HCT116 (cell line): ENCODE measurements around the gene SRD5A3. TPM values are rescaled to one million over a fixed set of nuclear protein-coding genes. Genes with fewer than 3 reads are reported as not detected.

Experiments used
- ATAC-seq: fragments of 200-7000 bp; cut with Tn5 transposase; 2 replicates; pipeline ENCODE4 v1.9.1; 2020; ENCODE audit warnings: mild to moderate bottlenecking, moderate library complexity
- BruUV-seq: library from RNA; stranded (reverse); fragments of 400-500 nt; replicated peaks from 2 replicates; lab custom pipeline; 2021; lab: Mats Ljungman, UMichigan
- CTCF ChIA-PET: fragments of 300-600 bp; sonication (Branson Sonifier 250); formaldehyde crosslinking; loops from one replicate; lab custom pipeline; 2021; ENCODE audit warnings: antibody characterized with exemption; lab: Charles Lee
- POLR2A ChIA-PET: fragments of 300-600, 350-600 bp; sonication (Branson Sonifier 250); formaldehyde crosslinking; loops from one replicate; lab custom pipeline; 2021; ENCODE audit warnings: antibody characterized with exemption; lab: Charles Lee
- RAD21 ChIA-PET, 2 experiments: fragments of 300-600 bp; sonication (Branson Sonifier 250); formaldehyde crosslinking; loops; one replicate each; lab custom pipeline; 2023; ENCODE audit warnings: low total read pairs in 2 of 2; ENCODE audit not compliant: uncharacterized antibody in 2 of 2, unreplicated experiment in 2 of 2, low non-redundant PET in 1 of 2; lab: Charles Lee
- DNase-seq: peaks from one replicate; pipeline ENCODE4 v3.0.0-alpha.2; 2010; ENCODE audit warnings: low read depth, low spot score
- H2AFZ ChIP-seq: fragments of 200-600 bp; shearing (Covaris generic), sonication (generic); 2 replicates; pipeline ENCODE4 v1.6.1; 2017; ENCODE audit warnings: low read depth, mixed run types, mixed read lengths, antibody characterized with exemption, low read length; ENCODE audit not compliant: poor library complexity, severe bottlenecking
- H3K27ac ChIP-seq: 2 replicates; pipeline ENCODE4 v1.5.1; 2012; ENCODE audit warnings: low read depth, low read length
- H3K27me3 ChIP-seq: fragments of 200-600 bp; sonication (generic); 2 replicates; pipeline ENCODE4 v1.6.1; 2016; ENCODE audit warnings: mixed run types, low read length, mixed read lengths; ENCODE audit not compliant: insufficient read depth
- H3K36me3 ChIP-seq, 2 experiments: fragments of 200-500 bp in 1 of 2; fragments of 200-600 bp in 1 of 2; sonication (Bioruptor generic) in 1 of 2; sonication (generic) in 1 of 2; 2 replicates each; pipeline versions ENCODE4 v1.5.1 to v1.6.1; 2014 to 2016; ENCODE audit warnings: low read length in 2 of 2, inconsistent platforms in 1 of 2, mixed read lengths in 1 of 2, mixed run types in 1 of 2; ENCODE audit not compliant: insufficient read depth in 2 of 2, control insufficient read depth in 1 of 2
- H3K4me1 ChIP-seq, 2 experiments: fragments of 200-600 bp in 1 of 2; sonication (generic) in 1 of 2; 2 replicates each; pipeline versions ENCODE4 v1.5.1 to v1.6.1; 2012 to 2017; ENCODE audit warnings: low read length in 2 of 2, inconsistent platforms in 1 of 2, mild to moderate bottlenecking in 1 of 2, mixed read lengths in 1 of 2, mixed run types in 1 of 2, moderate library complexity in 1 of 2; ENCODE audit not compliant: insufficient read depth in 2 of 2, control insufficient read depth in 1 of 2
- H3K4me2 ChIP-seq: fragments of 200-600 bp; sonication (generic); 2 replicates; pipeline ENCODE4 v1.6.1; 2017; ENCODE audit warnings: mixed run types, low read length, mixed read lengths
- H3K4me3 ChIP-seq, 2 experiments: fragments of 200-600 bp in 1 of 2; sonication (generic) in 1 of 2; replicated peaks in 1 of 2; 2 replicates each; pipeline ENCODE4 v1.5.1; 2011 to 2016; ENCODE audit warnings: low read length in 2 of 2, control low read depth in 1 of 2, low read depth in 1 of 2, mild to moderate bottlenecking in 1 of 2, mixed read lengths in 1 of 2, mixed run types in 1 of 2
- H3K79me2 ChIP-seq: fragments of 200-600 bp; sonication (generic); 2 replicates; pipeline ENCODE4 v1.6.1; 2017; ENCODE audit warnings: mild to moderate bottlenecking, mixed run types, low read length, moderate library complexity, mixed read lengths; ENCODE audit not compliant: insufficient read depth
- H3K9ac ChIP-seq: fragments of 200-600 bp; sonication (generic); 2 replicates; pipeline ENCODE4 v1.6.1; 2016; ENCODE audit warnings: low read length, mixed read lengths
- H3K9me2 ChIP-seq: fragments of 200-600 bp; sonication (generic), shearing (Covaris generic); 2 replicates; pipeline ENCODE4 v1.6.1; 2017; ENCODE audit warnings: mixed run types, mild to moderate bottlenecking, moderate library complexity; ENCODE audit not compliant: insufficient read depth
- H3K9me3 ChIP-seq, 2 experiments: fragments of 200-500 bp in 1 of 2; fragments of 200-600 bp in 1 of 2; sonication (Bioruptor generic) in 1 of 2; sonication (generic) in 1 of 2; 2 replicates each; pipeline ENCODE4 v1.6.1; 2014 to 2017; ENCODE audit warnings: low read length in 2 of 2, mixed read lengths in 2 of 2, inconsistent platforms in 1 of 2, low read depth in 1 of 2, mild to moderate bottlenecking in 1 of 2, mixed run types in 1 of 2, moderate library complexity in 1 of 2; ENCODE audit not compliant: control insufficient read depth in 1 of 2, insufficient read depth in 1 of 2
- H4K20me1 ChIP-seq: fragments of 200-600 bp; sonication (generic), shearing (Covaris generic); 2 replicates; pipeline ENCODE4 v1.6.1; 2017; ENCODE audit warnings: mixed run types, mild to moderate bottlenecking, moderate library complexity; ENCODE audit not compliant: insufficient read depth
- CBX3 ChIP-seq: IDR thresholded peaks from 2 replicates; pipeline ENCODE4 v1.6.1; 2012; ENCODE audit warnings: low read depth
- CEBPB ChIP-seq: IDR thresholded peaks from 2 replicates; pipeline ENCODE4 v1.6.1; 2012; ENCODE audit warnings: low read depth
- EGR1 ChIP-seq: IDR thresholded peaks from 2 replicates; pipeline ENCODE4 v1.6.1; 2012; ENCODE audit warnings: low read depth
- ELF1 ChIP-seq: IDR thresholded peaks from 2 replicates; pipeline ENCODE4 v1.6.1; 2012; ENCODE audit warnings: low read depth, borderline replicate concordance
- EZH2 ChIP-seq: fragments of 200-600 bp; sonication (generic); IDR thresholded peaks from 2 replicates; pipeline ENCODE4 v1.6.1; 2017; ENCODE audit warnings: antibody characterized with exemption, mixed run types
- FOSL1 ChIP-seq: IDR thresholded peaks from 2 replicates; pipeline ENCODE4 v1.6.1; 2012; ENCODE audit warnings: low read depth
- JUND ChIP-seq: IDR thresholded peaks from 2 replicates; pipeline ENCODE4 v1.6.1; 2012
- POLR2A ChIP-seq: IDR thresholded peaks from 2 replicates; pipeline ENCODE4 v1.7.0; 2011; ENCODE audit warnings: borderline replicate concordance; ENCODE audit not compliant: insufficient read depth, insufficient read length; ENCODE audit errors: extremely low read depth
- POLR2AphosphoS5 ChIP-seq: IDR thresholded peaks from 2 replicates; pipeline ENCODE4 v1.6.1; 2011; ENCODE audit warnings: mild to moderate bottlenecking, low read depth, low read length, moderate library complexity
- RAD21 ChIP-seq: IDR thresholded peaks from 2 replicates; pipeline ENCODE4 v1.6.1; 2012; ENCODE audit warnings: low read depth, mild to moderate bottlenecking
- TCF7L2 ChIP-seq: IDR thresholded peaks from 2 replicates; pipeline ENCODE4 v1.7.0; 2011; ENCODE audit warnings: borderline replicate concordance, inconsistent platforms; ENCODE audit not compliant: insufficient read depth, insufficient read length; ENCODE audit errors: extremely low read depth
- YY1 ChIP-seq: IDR thresholded peaks from 2 replicates; pipeline ENCODE4 v1.6.1; 2011; ENCODE audit warnings: low read length, low read depth, moderate library complexity, mild to moderate bottlenecking; ENCODE audit not compliant: insufficient replicate concordance; ENCODE audit errors: extremely low read depth
- ZFX ChIP-seq: fragments of 450-650 bp; IDR thresholded peaks from 2 replicates; pipeline ENCODE4 v1.6.1; 2017
- ZNF274 ChIP-seq: fragments of 200-500 bp; sonication (Bioruptor generic); IDR thresholded peaks from 2 replicates; pipeline ENCODE4 v1.6.1; 2014; ENCODE audit warnings: mild to moderate bottlenecking, low read depth, low read length, inconsistent platforms
- intact Hi-C: fragments of 100-400 bp; cut with micrococcal nuclease; formaldehyde crosslinking; loops from 2 replicates; pipeline ENCODE4 v1.10.0; 2022
- total RNA-seq: library from RNA; stranded (reverse); gene quantifications from one replicate; pipeline ENCODE4 v1.2.1, GENCODE V29; 2021; ENCODE audit not compliant: unreplicated experiment
- TF ChIP-seq, protein P1 (sequence below): IDR thresholded peaks from 2 replicates; pipeline ENCODE4 v1.6.1; 2012
- TF ChIP-seq, protein P2 (sequence below): IDR thresholded peaks from 2 replicates; pipeline ENCODE4 v1.6.1; 2012
- TF ChIP-seq, protein P3 (sequence below), 3 experiments: fragments of 200-600 bp in 1 of 3; sonication (generic) in 1 of 3; IDR thresholded peaks in 2 of 3; conservative IDR thresholded peaks in 1 of 3; 2 replicates each; pipeline ENCODE4 v1.5.1; 2012 to 2017; ENCODE audit warnings: low read depth in 2 of 3, low read length in 2 of 3, antibody characterized with exemption in 1 of 3, borderline replicate concordance in 1 of 3, control low read depth in 1 of 3, mild to moderate bottlenecking in 1 of 3, mixed read lengths in 1 of 3, mixed run types in 1 of 3, moderate library complexity in 1 of 3; ENCODE audit not compliant: insufficient read depth in 1 of 3

The SRD5A3 gene
- total RNA-seq, 1 experiment from 2014 or later, result 19.9 TPM

DNA sequence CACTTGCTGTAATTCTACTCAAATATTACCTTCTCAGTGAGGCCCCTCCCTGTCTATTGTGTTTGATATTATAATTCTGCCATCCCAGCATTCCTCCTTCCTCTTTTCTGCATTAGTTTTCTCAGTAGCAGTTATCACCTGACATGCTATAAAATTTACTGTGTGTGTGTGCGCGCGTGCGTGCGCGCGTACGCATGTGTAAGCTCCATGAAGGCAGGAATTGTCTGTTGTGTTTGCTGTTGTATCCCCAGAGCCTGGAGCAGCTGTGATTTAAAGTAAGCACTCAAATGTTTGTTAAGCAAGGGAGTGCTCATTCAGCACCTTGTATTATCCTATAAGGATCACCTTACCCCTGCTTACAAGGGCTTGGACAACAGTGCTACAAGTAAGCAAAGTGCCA, 8.6 kb downstream of the SRD5A3 start:
- H3K36me3 ChIP-seq, result no peaks in the 10 kb centered on the region
- no peak overlapping the region for H3K9ac ChIP-seq
- H3K9me3 ChIP-seq, result peaks cover 0 to 4% of the 10 kb centered on the region in 2 experiments; a peak in 1 of 4 replicates
- ChIA-PET RAD21 (no interaction called here), POLR2A (no interaction called here), CTCF (no interaction called here)
- no peaks in the 10 kb centered on the region; the same call in 1 of the 2 replicates for H3K79me2 ChIP-seq
- H3K9me2 ChIP-seq, result no peaks in the 10 kb centered on the region
- intact Hi-C loops, result no loop called here
- ATAC-seq (no peak), DNase-seq (no peak)
- no peaks in the 10 kb centered on the region for H3K27me3 ChIP-seq
- no peak overlapping the region for H2AFZ ChIP-seq
- no TSS peak for BruUV-seq
- H3K27ac ChIP-seq, result no peak overlapping the region
- H3K4me3 ChIP-seq, result no peak overlapping the region
- no peak overlapping the region for H3K4me2 ChIP-seq
- H3K4me1 ChIP-seq, result peaks cover 36 to 49% of the 10 kb centered on the region in 2 experiments
- H4K20me1 ChIP-seq, result no peaks in the 10 kb centered on the region
- TF ChIP-seq CEBPB, result no peak
- no peak for TF ChIP-seq JUND
- no peak for TF ChIP-seq CBX3
- TF ChIP-seq POLR2A, result no peak
- TF ChIP-seq ELF1, result no peak
- TF ChIP-seq ZFX, result no peak
- TF ChIP-seq ZNF274, result no peak
- no peak for TF ChIP-seq TCF7L2
- TF ChIP-seq RAD21, result no peak
- TF ChIP-seq, protein P1, sequence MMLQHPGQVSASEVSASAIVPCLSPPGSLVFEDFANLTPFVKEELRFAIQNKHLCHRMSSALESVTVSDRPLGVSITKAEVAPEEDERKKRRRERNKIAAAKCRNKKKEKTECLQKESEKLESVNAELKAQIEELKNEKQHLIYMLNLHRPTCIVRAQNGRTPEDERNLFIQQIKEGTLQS, result no peak

DNA sequence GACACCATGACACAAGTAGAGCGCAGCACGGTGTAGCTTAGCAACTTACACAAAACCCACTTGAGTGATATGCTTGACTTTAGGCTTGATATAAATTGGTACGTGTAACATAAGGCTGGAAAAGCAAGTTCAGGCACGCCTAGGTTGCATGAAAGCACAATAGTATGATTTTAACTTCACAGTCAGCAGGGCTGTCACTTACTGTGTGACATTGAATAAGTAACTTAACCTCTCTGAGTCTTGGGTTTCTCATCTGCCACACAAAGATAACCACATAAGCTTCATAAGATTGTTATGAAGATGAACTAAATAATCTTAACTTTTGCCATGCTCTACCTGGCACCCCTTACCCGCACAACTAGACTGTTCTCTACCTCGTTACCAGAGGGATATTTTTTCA, 9.5 kb downstream of the SRD5A3 start:
- Histone ChIP-seq H3K4me2 (no peak overlapping the region), H3K4me3 (no peak overlapping the region), H3K27ac (no peak overlapping the region), H4K20me1 (no peaks in the 10 kb centered on the region), H3K9me2 (no peaks in the 10 kb centered on the region), H3K36me3 (no peaks in the 10 kb centered on the region), H2AFZ (no peak overlapping the region), H3K4me1 (peaks cover 33 to 50% of the 10 kb centered on the region in 2 experiments), H3K27me3 (no peaks in the 10 kb centered on the region), H3K9me3 (peaks cover 0 to 4% of the 10 kb centered on the region in 2 experiments; a peak in 1 of 4 replicates), H3K9ac (no peak overlapping the region), H3K79me2 (no peaks in the 10 kb centered on the region)
- ATAC-seq, result no peak
- CTCF ChIA-PET, result interaction anchor here (2.0 kb wide), 1 partner anchor 10 kb away, joined by 7 read pairs; the partner anchor contains the start of gene SRD5A3
- TF ChIP-seq YY1, result no peak
- TF ChIP-seq, protein P2, sequence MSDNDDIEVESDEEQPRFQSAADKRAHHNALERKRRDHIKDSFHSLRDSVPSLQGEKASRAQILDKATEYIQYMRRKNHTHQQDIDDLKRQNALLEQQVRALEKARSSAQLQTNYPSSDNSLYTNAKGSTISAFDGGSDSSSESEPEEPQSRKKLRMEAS, result no peak
- TF ChIP-seq TCF7L2, result no peak
- no peak for TF ChIP-seq ZFX
- TF ChIP-seq EZH2, result no peak
- TF ChIP-seq POLR2A, result no peak
- no peak for TF ChIP-seq ZNF274
- TF ChIP-seq CEBPB, result no peak
- no peak for TF ChIP-seq POLR2AphosphoS5
- no peak for TF ChIP-seq ELF1
- no peak for TF ChIP-seq RAD21
- TF ChIP-seq FOSL1, result no peak
- TF ChIP-seq, protein P3, sequence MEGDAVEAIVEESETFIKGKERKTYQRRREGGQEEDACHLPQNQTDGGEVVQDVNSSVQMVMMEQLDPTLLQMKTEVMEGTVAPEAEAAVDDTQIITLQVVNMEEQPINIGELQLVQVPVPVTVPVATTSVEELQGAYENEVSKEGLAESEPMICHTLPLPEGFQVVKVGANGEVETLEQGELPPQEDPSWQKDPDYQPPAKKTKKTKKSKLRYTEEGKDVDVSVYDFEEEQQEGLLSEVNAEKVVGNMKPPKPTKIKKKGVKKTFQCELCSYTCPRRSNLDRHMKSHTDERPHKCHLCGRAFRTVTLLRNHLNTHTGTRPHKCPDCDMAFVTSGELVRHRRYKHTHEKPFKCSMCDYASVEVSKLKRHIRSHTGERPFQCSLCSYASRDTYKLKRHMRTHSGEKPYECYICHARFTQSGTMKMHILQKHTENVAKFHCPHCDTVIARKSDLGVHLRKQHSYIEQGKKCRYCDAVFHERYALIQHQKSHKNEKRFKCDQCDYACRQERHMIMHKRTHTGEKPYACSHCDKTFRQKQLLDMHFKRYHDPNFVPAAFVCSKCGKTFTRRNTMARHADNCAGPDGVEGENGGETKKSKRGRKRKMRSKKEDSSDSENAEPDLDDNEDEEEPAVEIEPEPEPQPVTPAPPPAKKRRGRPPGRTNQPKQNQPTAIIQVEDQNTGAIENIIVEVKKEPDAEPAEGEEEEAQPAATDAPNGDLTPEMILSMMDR (IDR thresholded peaks at IDR 0.05 in 2 of 3, conservative IDR thresholded peaks at IDR 0.05 in 1 of 3; ENCODE audit: borderline replicate concordance in 1 of 3, insufficient read depth in 1 of 3, low read depth in 2 of 3, low read length in 2 of 3), result no peak
- TF ChIP-seq, protein P1, result no peak
- no peak for TF ChIP-seq EGR1
- RAD21 ChIA-PET, result no interaction called here
- BruUV-seq, result no TSS peak
- intact Hi-C loops, result no loop called here
- POLR2A ChIA-PET, result interaction anchor here (1.1 kb wide), 1 partner anchor 9 kb away, joined by 3 read pairs; no protein-coding TSS in a partner anchor
- DNase-seq, result no peak
